Kidney (tissue), 14 donors: ENCODE data around the gene ACTR1A. TPM values are rescaled to one million over a fixed set of nuclear protein-coding genes. Genes with fewer than 3 reads are reported as not detected.

ENCODE experiments used
- DNase-seq, 5 donors: peaks; one replicate each; pipeline ENCODE4 v3.0.0-alpha.2; 2013 to 2020
- FAIRE-seq: peaks from 2 replicates; lab custom pipeline; 2012; peaks lifted over from hg19 to GRCh38; lab: Jason Lieb, UNC
- H3K27ac ChIP-seq, 2 donors: one replicate each; pipeline ENCODE4 v1.7.0; 2013; ENCODE audit warnings: low read depth in 2 of 2, low read length in 2 of 2, inconsistent platforms in 1 of 2
- H3K27me3 ChIP-seq: one replicate; pipeline ENCODE4 v1.7.1; 2013; ENCODE audit warnings: low read length, inconsistent platforms; ENCODE audit not compliant: control insufficient read depth, insufficient read depth
- H3K36me3 ChIP-seq, 3 donors: one replicate each; pipeline versions ENCODE4 v1.7.0 to v1.7.1; 2013; ENCODE audit warnings: low read length in 3 of 3, control low read depth in 1 of 3, inconsistent platforms in 1 of 3; ENCODE audit not compliant: insufficient read depth in 3 of 3, control insufficient read depth in 2 of 3
- H3K4me1 ChIP-seq, 3 donors: one replicate each; pipeline versions ENCODE4 v1.7.0 to v1.7.1; 2013; ENCODE audit warnings: low read length in 3 of 3, inconsistent platforms in 1 of 3, low read depth in 1 of 3; ENCODE audit not compliant: control insufficient read depth in 2 of 3, insufficient read depth in 2 of 3
- H3K4me3 ChIP-seq, 3 donors: one replicate each; pipeline versions ENCODE4 v1.7.0 to v1.8.1; 2013; ENCODE audit warnings: low read length in 3 of 3, control low read depth in 1 of 3, inconsistent platforms in 1 of 3
- H3K9ac ChIP-seq, 3 donors: one replicate each; pipeline versions ENCODE4 v1.7.0 to v1.7.1; 2013; ENCODE audit warnings: low read length in 3 of 3, control low read depth in 1 of 3, inconsistent platforms in 1 of 3
- H3K9me3 ChIP-seq, 3 donors: one replicate each; pipeline versions ENCODE4 v1.7.0 to v1.7.1; 2013; ENCODE audit warnings: low read length in 3 of 3, control low read depth in 1 of 3, inconsistent platforms in 1 of 3; ENCODE audit not compliant: control insufficient read depth in 2 of 3, insufficient read depth in 1 of 3
- intact Hi-C: fragments of 100-400 bp; cut with DNase I; formaldehyde crosslinking; loops from one replicate; pipeline ENCODE4 v1.11.1; 2022
- polyA plus RNA-seq: library from polyadenylated mRNA; stranded (reverse); fragments of 350-450 nt; fragmentation: Illumina TruSeq; extraction: RNeasy Lipid Tissue Mini Kit (QIAGEN cat#74804); gene quantifications from one replicate; pipeline ENCODE4 v1.2.3, GENCODE V29; 2014; ENCODE audit warnings: low read depth, low replicate concordance; ENCODE audit not compliant: insufficient read depth
- total RNA-seq: library from RNA; stranded (reverse); fragmentation: NEBNext Ultra II Directional; extraction: Animal tissue kit (Norgen Biotek cat#: 25700); gene quantifications from one replicate; pipeline ENCODE4 v1.2.1, GENCODE V29; 2021
- TF ChIP-seq, protein P1 (sequence below): IDR thresholded peaks from 3 replicates; pipeline ENCODE4 v1.5.1; 2012; ENCODE audit warnings: mild to moderate bottlenecking, moderate library complexity, borderline replicate concordance; ENCODE audit not compliant: insufficient read depth; ENCODE audit errors: extremely low read depth
- donor health status: control.
- donor health status: control.
- donor health status: control.
- donor health status: control.
- donor health status: control.
- donor health status: DM: yes; HTN: yes; CAD: no.
- donor health status: Normal renal cell carcinoma (clear cell type).

The ACTR1A gene
- total and polyA plus RNA-seq, 2 donors from 2014 or later = 74.2 to 74.7 TPM

DNA sequence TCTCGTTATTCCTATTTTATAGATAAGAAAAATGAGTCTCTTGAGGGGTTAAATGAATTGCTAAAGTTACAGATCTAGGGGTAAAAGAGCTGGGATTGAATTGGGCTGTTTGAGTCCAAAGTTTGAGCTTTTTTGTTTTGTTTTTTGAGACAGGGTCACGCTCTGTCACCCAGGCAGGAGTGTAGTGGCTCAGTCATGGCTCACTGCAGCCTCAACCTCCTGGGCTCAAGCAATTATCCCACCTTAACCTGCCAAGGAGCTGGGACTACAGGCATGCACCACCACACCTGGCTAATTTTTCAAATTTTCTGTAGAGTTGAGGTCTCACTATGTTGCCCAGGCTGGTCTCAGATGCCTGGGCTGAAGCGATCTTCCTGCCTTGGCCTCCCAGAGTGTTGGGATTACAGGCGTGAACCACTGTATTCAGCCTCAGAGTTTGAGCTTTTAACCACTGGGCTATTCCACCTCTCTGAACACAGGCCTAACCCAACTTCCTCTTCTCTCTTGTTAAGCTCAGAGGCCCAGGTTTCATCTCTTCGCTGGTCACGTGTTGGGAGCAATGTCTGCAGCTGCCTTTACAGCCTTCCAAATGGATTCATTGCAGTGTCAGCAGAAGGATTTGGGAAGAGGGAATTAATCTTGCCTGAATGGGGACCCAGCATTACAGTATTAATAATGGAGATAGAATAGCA is 9.2 kb upstream of the ACTR1A start:
- Histone ChIP-seq H3K9ac (peak overlapping the region in 1 of 3 donors; percentile 6), H3K27me3 (no peaks in the 10 kb centered on the region), H3K27ac (peak overlapping the region; percentile 2 to 14), H3K36me3 (peaks cover 3 to 20% (median 11%) of the 10 kb centered on the region in 3 donors), H3K4me1 (peaks cover 3 to 27% (median 21%) of the 10 kb centered on the region in 3 donors), H3K4me3 (no peak overlapping the region), H3K9me3 (no peaks in the 10 kb centered on the region)
- FAIRE-seq (no peak), DNase-seq (peak in 4 of 5 donors; percentile 37 to 67 (median 51))
- intact Hi-C loops = loop anchor here (10.0 kb wide), 1 partner anchor 73 kb away; no protein-coding TSS in a partner anchor
- TF ChIP-seq, protein P1, sequence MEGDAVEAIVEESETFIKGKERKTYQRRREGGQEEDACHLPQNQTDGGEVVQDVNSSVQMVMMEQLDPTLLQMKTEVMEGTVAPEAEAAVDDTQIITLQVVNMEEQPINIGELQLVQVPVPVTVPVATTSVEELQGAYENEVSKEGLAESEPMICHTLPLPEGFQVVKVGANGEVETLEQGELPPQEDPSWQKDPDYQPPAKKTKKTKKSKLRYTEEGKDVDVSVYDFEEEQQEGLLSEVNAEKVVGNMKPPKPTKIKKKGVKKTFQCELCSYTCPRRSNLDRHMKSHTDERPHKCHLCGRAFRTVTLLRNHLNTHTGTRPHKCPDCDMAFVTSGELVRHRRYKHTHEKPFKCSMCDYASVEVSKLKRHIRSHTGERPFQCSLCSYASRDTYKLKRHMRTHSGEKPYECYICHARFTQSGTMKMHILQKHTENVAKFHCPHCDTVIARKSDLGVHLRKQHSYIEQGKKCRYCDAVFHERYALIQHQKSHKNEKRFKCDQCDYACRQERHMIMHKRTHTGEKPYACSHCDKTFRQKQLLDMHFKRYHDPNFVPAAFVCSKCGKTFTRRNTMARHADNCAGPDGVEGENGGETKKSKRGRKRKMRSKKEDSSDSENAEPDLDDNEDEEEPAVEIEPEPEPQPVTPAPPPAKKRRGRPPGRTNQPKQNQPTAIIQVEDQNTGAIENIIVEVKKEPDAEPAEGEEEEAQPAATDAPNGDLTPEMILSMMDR = no peak

- no peaks in the 10 kb centered on the region for H3K9me3 ChIP-seq
- H3K9ac ChIP-seq = no peak overlapping the region
- no peak for FAIRE-seq
- peaks cover 3 to 17% (median 11%) of the 10 kb centered on the region in 3 donors for H3K36me3 ChIP-seq
- TF ChIP-seq, protein P1 = no peak
- H3K4me3 ChIP-seq = no peak overlapping the region
- intact Hi-C loops = no loop called here
- H3K27ac ChIP-seq = no peak overlapping the region
- no peak for DNase-seq
- peaks cover 3 to 31% (median 20%) of the 10 kb centered on the region in 3 donors for H3K4me1 ChIP-seq
- no peaks in the 10 kb centered on the region for H3K27me3 ChIP-seq
These were observed 6.9 kb upstream of the ACTR1A start for GRCh38 chr10:102509387-102509786.

GRCh38 chr10:102508506-102508905 is 6.0 kb upstream of the ACTR1A start:
- Histone ChIP-seq H3K4me3 (no peak overlapping the region), H3K27me3 (no peaks in the 10 kb centered on the region), H3K9ac (no peak overlapping the region), H3K27ac (no peak overlapping the region), H3K9me3 (no peaks in the 10 kb centered on the region), H3K36me3 (peaks cover 3 to 17% (median 11%) of the 10 kb centered on the region in 3 donors), H3K4me1 (peaks cover 3 to 26% (median 16%) of the 10 kb centered on the region in 3 donors)
- DNase-seq = no peak
- TF ChIP-seq, protein P1 = no peak
- intact Hi-C loops = no loop called here
- FAIRE-seq = no peak
